Naive thymus-derived CD4-positive, alpha-beta T cell (primary cell): ENCODE measurements around the gene CYTL1. TPM values are rescaled to one million over a fixed set of nuclear protein-coding genes. Genes with fewer than 3 reads are reported as not detected.

Experiments
- ATAC-seq: fragments of 150-1000 bp; cut with Tn5 transposase; 2 replicates; pipeline ENCODE4 v1.10.0; 2021; ENCODE audit warnings: mild to moderate bottlenecking, moderate library complexity
- CTCF ChIA-PET: fragments of 350-600 bp; sonication (Branson Sonifier 250); formaldehyde crosslinking; loops from one replicate; lab custom pipeline; 2021; ENCODE audit warnings: antibody characterized with exemption; lab: Charles Lee
- POLR2A ChIA-PET: fragments of 350-600 bp; sonication (Branson Sonifier 250); formaldehyde crosslinking; loops from one replicate; lab custom pipeline; 2021; ENCODE audit warnings: antibody characterized with exemption, inconsistent platforms; lab: Charles Lee
- DNase-seq, 9 donors: peaks; one replicate each; pipeline versions ENCODE4 v3.0.0 to v3.0.0-alpha.2; 2020 to 2022; ENCODE audit warnings: mixed read lengths in 1 of 9
- H3K27ac ChIP-seq: one replicate; pipeline ENCODE4 v1.7.0; 2013; ENCODE audit warnings: mild to moderate bottlenecking, low read depth, low read length, moderate library complexity
- H3K27me3 ChIP-seq, 2 donors: one replicate each; pipeline ENCODE4 v1.7.0; 2013; ENCODE audit warnings: low read length in 2 of 2, mild to moderate bottlenecking in 2 of 2, moderate library complexity in 2 of 2; ENCODE audit not compliant: control insufficient read depth in 2 of 2, insufficient read depth in 2 of 2
- H3K36me3 ChIP-seq, 3 experiments: 1 replicate in 2 of 3; 2 replicates in 1 of 3; pipeline ENCODE4 v1.7.0; 2013; ENCODE audit warnings: low read length in 3 of 3, mild to moderate bottlenecking in 3 of 3, moderate library complexity in 1 of 3; ENCODE audit not compliant: insufficient read depth in 3 of 3, control insufficient read depth in 2 of 3
- H3K4me1 ChIP-seq, 2 donors: one replicate each; pipeline ENCODE4 v1.7.0; 2013; ENCODE audit warnings: low read length in 2 of 2, mild to moderate bottlenecking in 2 of 2, moderate library complexity in 1 of 2; ENCODE audit not compliant: control insufficient read depth in 2 of 2, insufficient read depth in 2 of 2
- H3K4me3 ChIP-seq: 2 replicates; pipeline ENCODE4 v1.7.0; 2013; ENCODE audit warnings: mild to moderate bottlenecking, low read length
- H3K9me3 ChIP-seq, 3 experiments: 1 replicate in 2 of 3; 2 replicates in 1 of 3; pipeline ENCODE4 v1.7.0; 2013; ENCODE audit warnings: low read length in 3 of 3; ENCODE audit not compliant: control insufficient read depth in 2 of 3
- H3K27ac Mint-ChIP-seq, 9 donors: one replicate each; pipeline ENCODE4 v1.8.0; 2020 to 2022; ENCODE audit warnings: mixed read lengths in 9 of 9, mild to moderate bottlenecking in 8 of 9, moderate library complexity in 5 of 9, inconsistent platforms in 2 of 9
- H3K27me3 Mint-ChIP-seq, 5 donors: one replicate each; pipeline ENCODE4 v1.8.0; 2021 to 2022; ENCODE audit warnings: mixed read lengths in 5 of 5, mild to moderate bottlenecking in 1 of 5
- H3K36me3 Mint-ChIP-seq, 5 donors: one replicate each; pipeline ENCODE4 v1.8.0; 2020 to 2022; ENCODE audit warnings: mixed read lengths in 5 of 5, mild to moderate bottlenecking in 3 of 5, inconsistent platforms in 1 of 5
- H3K4me1 Mint-ChIP-seq, 7 donors: one replicate each; pipeline ENCODE4 v1.8.0; 2020 to 2022; ENCODE audit warnings: mixed read lengths in 7 of 7, mild to moderate bottlenecking in 3 of 7, inconsistent platforms in 1 of 7
- H3K4me3 Mint-ChIP-seq, 10 donors: one replicate each; pipeline ENCODE4 v1.8.0; 2020 to 2022; ENCODE audit warnings: mild to moderate bottlenecking in 10 of 10, mixed read lengths in 10 of 10, moderate library complexity in 6 of 10, inconsistent platforms in 2 of 10
- H3K9me3 Mint-ChIP-seq, 11 donors: one replicate each; pipeline ENCODE4 v1.8.0; 2020 to 2022; ENCODE audit warnings: mixed read lengths in 11 of 11, mild to moderate bottlenecking in 4 of 11, inconsistent platforms in 1 of 11, moderate library complexity in 1 of 11
- intact Hi-C, 2 donors: fragments of 100-400 bp; cut with micrococcal nuclease; formaldehyde crosslinking; loops; one replicate each; pipeline ENCODE4 v1.15.1; 2023
- polyA plus RNA-seq, 2 donors: library from polyadenylated mRNA; unstranded; fragments of 300-500 nt; fragmentation: Illumina TruSeq; gene quantifications; one replicate each; pipeline ENCODE4 v1.2.3, GENCODE V29; 2021
- total RNA-seq, 6 experiments: library from RNA in 5 of 6; stranded (reverse) in 5 of 6; gene quantifications; 1 replicate in 5 of 6; 2 replicates in 1 of 6; pipeline ENCODE4 v1.2.3 and lab custom pipeline; 2021 to 2026

CYTL1 gene
- total and polyA plus RNA-seq, 7 experiments from 2014 or later: 1.6 TPM; not detected in 6

- Histone ChIP-seq H3K9me3 (no peaks in the 10 kb centered on the region), H3K4me3 (no peak overlapping the region), H3K27ac (no peak overlapping the region), H3K36me3 (no peaks in the 10 kb centered on the region), H3K4me1 (peaks cover 0 to 5% of the 10 kb centered on the region in 2 donors), H3K27me3 (no peaks in the 10 kb centered on the region)
- peaks cover 36 to 57% (median 47%) of the 10 kb centered on the region in 5 donors for H3K27me3 Mint-ChIP-seq
- ATAC-seq (no peak), DNase-seq (no peak)
- H3K4me1 Mint-ChIP-seq: peaks cover 0 to 21% (median 14%) of the 10 kb centered on the region in 7 donors
- H3K27ac Mint-ChIP-seq: no peak overlapping the region
- no peaks in the 10 kb centered on the region for H3K36me3 Mint-ChIP-seq
- peak overlapping the region in 8 of 10 donors; percentile 23 to 86 (median 58) for H3K4me3 Mint-ChIP-seq
- POLR2A ChIA-PET: interaction anchor here (0.6 kb wide), 1 partner anchor 91 kb away, joined by 3 read pairs; no protein-coding TSS in a partner anchor
- intact Hi-C loops: loop anchor here in 1 of 2 donors (5.0 kb wide), 1 partner anchor 739 kb away; no protein-coding TSS in a partner anchor
- H3K9me3 Mint-ChIP-seq: peaks cover 0 to 3% (median 0%) of the 10 kb centered on the region in 11 donors
- CTCF ChIA-PET: no interaction called here
Measured at GRCh38 chr4:5052726-5053425, 33.6 kb upstream of the CYTL1 start.

- H3K4me1 ChIP-seq: peaks cover 0 to 5% of the 10 kb centered on the region in 2 donors
- H3K9me3 ChIP-seq: no peaks in the 10 kb centered on the region
- H3K4me3 Mint-ChIP-seq: peak overlapping the region; percentile 23 to 86 (median 58)
- ATAC-seq (no peak), DNase-seq (no peak)
- ChIA-PET CTCF (no interaction called here), POLR2A (no interaction called here)
- H3K9me3 Mint-ChIP-seq: peaks cover 0 to 3% (median 0%) of the 10 kb centered on the region in 11 donors
- peaks cover 0 to 21% (median 14%) of the 10 kb centered on the region in 7 donors for H3K4me1 Mint-ChIP-seq
- no peak overlapping the region for H3K27ac Mint-ChIP-seq
- no peak overlapping the region for H3K27ac ChIP-seq
- peaks cover 40 to 62% (median 54%) of the 10 kb centered on the region in 5 donors for H3K27me3 Mint-ChIP-seq
- no peaks in the 10 kb centered on the region for H3K27me3 ChIP-seq
- no peaks in the 10 kb centered on the region for H3K36me3 ChIP-seq
- H3K4me3 ChIP-seq: no peak overlapping the region
- intact Hi-C loops: loop anchor here in 1 of 2 donors (5.0 kb wide), 1 partner anchor 740 kb away; no protein-coding TSS in a partner anchor
- no peaks in the 10 kb centered on the region for H3K36me3 Mint-ChIP-seq
Measured at GRCh38 chr4:5052204-5052702, 33.0 kb upstream of the CYTL1 start.

GRCh38 chr4:5051278-5052203 is 32.3 kb upstream of the CYTL1 start, which contains the start of gene STK32B:
TSS of gene STK32B (plus strand) at chr4:5051480.
- Histone ChIP-seq H3K4me1 (peaks cover 0 to 5% of the 10 kb centered on the region in 2 donors), H3K27ac (no peak within 1 kb of the TSS), H3K4me3 (peak within 1 kb of the TSS; percentile 27), H3K36me3 (no peaks in the 10 kb centered on the region), H3K27me3 (no peaks in the 10 kb centered on the region), H3K9me3 (no peaks in the 10 kb centered on the region)
- peak in 1 of 9 donors; percentile 29 for DNase-seq
- ChIA-PET POLR2A (no interaction called here), CTCF (no interaction called here)
- Mint-ChIP-seq H3K4me1 (peaks cover 0 to 21% (median 14%) of the 10 kb centered on the region in 7 donors), H3K27ac (no peak within 1 kb of the TSS), H3K9me3 (peaks cover 0 to 2% (median 0%) of the 10 kb centered on the region in 11 donors), H3K36me3 (no peaks in the 10 kb centered on the region), H3K27me3 (peaks cover 45 to 62% (median 61%) of the 10 kb centered on the region in 5 donors), H3K4me3 (peak within 1 kb of the TSS; percentile 39 to 86 (median 76))
- intact Hi-C loops: loop anchor here in 1 of 2 donors (5.0 kb wide), 1 partner anchor 741 kb away; no protein-coding TSS in a partner anchor
- ATAC-seq: peak; percentile 51

DNA sequence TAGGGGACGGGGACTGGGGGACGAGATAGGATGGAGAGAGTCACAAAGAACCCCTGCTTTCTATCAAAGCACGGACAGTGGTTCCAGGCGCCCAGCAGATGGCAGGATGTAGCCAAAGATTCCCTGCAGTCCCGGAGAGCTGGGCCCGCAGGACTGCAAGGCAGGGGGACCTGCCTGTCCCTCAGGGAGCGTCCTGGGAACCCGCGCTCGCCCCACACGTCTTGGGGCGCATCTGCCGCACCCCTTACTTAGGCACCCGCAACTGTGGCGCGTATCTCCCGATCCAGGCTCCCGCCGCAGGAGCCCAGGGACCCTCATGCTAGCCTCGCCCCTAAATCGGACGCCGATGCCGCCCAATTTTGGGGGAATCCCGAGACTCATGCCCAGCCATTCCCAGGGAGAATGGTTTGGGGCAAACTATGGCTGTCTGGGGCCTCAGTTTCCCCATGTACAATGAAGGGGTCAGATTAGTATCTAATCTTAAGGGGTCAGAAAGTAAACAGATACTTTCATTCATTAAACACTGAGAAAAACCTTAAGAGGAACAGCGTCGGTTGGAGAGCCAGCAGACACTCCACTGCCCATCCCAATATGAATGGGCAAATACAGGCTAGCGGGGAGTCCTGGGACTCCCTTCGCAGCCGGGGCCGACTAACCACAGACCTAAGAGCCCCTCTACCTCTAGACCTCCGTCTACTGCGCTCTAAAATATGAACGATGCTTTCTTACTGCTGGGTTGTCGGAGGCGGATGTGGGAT is 31.4 kb upstream of the CYTL1 start:
- H3K4me1 ChIP-seq: peaks cover 0 to 5% of the 10 kb centered on the region in 2 donors
- H3K27ac ChIP-seq: no peak overlapping the region
- intact Hi-C loops: loop anchor here in 1 of 2 donors (5.0 kb wide), 1 partner anchor 742 kb away; no protein-coding TSS in a partner anchor
- H3K9me3 ChIP-seq: no peaks in the 10 kb centered on the region
- H3K4me1 Mint-ChIP-seq: peaks cover 0 to 21% (median 14%) of the 10 kb centered on the region in 7 donors
- ChIA-PET CTCF (no interaction called here), POLR2A (no interaction called here)
- H3K36me3 Mint-ChIP-seq: peaks cover 0 to 2% (median 0%) of the 10 kb centered on the region in 5 donors
- no peaks in the 10 kb centered on the region for H3K36me3 ChIP-seq
- DNase-seq (peak in 4 of 9 donors; percentile 4 to 25 (median 16)), ATAC-seq (peak; percentile 59)
- H3K27ac Mint-ChIP-seq: no peak overlapping the region
- peak overlapping the region; percentile 27 for H3K4me3 ChIP-seq
- peak overlapping the region; percentile 39 to 86 (median 76) for H3K4me3 Mint-ChIP-seq
- H3K27me3 ChIP-seq: no peaks in the 10 kb centered on the region
- H3K27me3 Mint-ChIP-seq: peaks cover 52 to 69% (median 55%) of the 10 kb centered on the region in 5 donors
- H3K9me3 Mint-ChIP-seq: peaks cover 0 to 5% (median 0%) of the 10 kb centered on the region in 11 donors

- H3K36me3 Mint-ChIP-seq: peaks cover 0 to 10% (median 0%) of the 10 kb centered on the region in 5 donors
- Histone ChIP-seq H3K4me3 (no peak overlapping the region), H3K27me3 (no peaks in the 10 kb centered on the region), H3K4me1 (peaks cover 0 to 5% of the 10 kb centered on the region in 2 donors), H3K27ac (no peak overlapping the region), H3K36me3 (no peaks in the 10 kb centered on the region), H3K9me3 (no peaks in the 10 kb centered on the region)
- H3K4me3 Mint-ChIP-seq: no peak overlapping the region
- H3K27ac Mint-ChIP-seq: no peak overlapping the region
- peaks cover 4 to 21% (median 14%) of the 10 kb centered on the region in 7 donors for H3K4me1 Mint-ChIP-seq
- ATAC-seq (no peak), DNase-seq (no peak)
- H3K9me3 Mint-ChIP-seq: peaks cover 0 to 9% (median 0%) of the 10 kb centered on the region in 11 donors
- intact Hi-C loops: no loop called here
- CTCF ChIA-PET: no interaction called here
- POLR2A ChIA-PET: no interaction called here
- H3K27me3 Mint-ChIP-seq: peaks cover 45 to 74% (median 71%) of the 10 kb centered on the region in 5 donors
Measured at GRCh38 chr4:5048721-5049120, 29.5 kb upstream of the CYTL1 start.
